MG63 (cell line): ENCODE measurements around the gene ZNHIT2. TPM values are rescaled to one million over a fixed set of nuclear protein-coding genes. Genes with fewer than 3 reads are reported as not detected.
A peak's percentile ranks its signal among the peaks of the same experiment; 100 is the strongest.
"Not testable (repeated sequence)": the region's sequence is repeated elsewhere in the genome, so short reads cannot be mapped to it uniquely, and the experiment has no call there.

Source experiments
- DNase-seq: peaks from one replicate; pipeline ENCODE4 v3.0.0-alpha.2; 2020
- H3K27me3 ChIP-seq: fragments of 250-450 bp; sonication (Bioruptor Pico); 2 replicates; pipeline ENCODE4 v1.5.1; 2020; ENCODE audit warnings: mild to moderate bottlenecking, moderate library complexity
- H3K36me3 ChIP-seq: fragments of 250-450 bp; sonication (Bioruptor Pico); 2 replicates; pipeline ENCODE4 v1.5.1; 2020; ENCODE audit warnings: mild to moderate bottlenecking, moderate library complexity
- H3K4me3 ChIP-seq: fragments of 250-450 bp; sonication (Bioruptor Pico); 2 replicates; pipeline ENCODE4 v1.5.1; 2020; ENCODE audit warnings: mild to moderate bottlenecking, moderate library complexity
- H3K9me3 ChIP-seq: fragments of 250-450 bp; sonication (Bioruptor Pico); 2 replicates; pipeline ENCODE4 v1.5.1; 2020; ENCODE audit warnings: mild to moderate bottlenecking, moderate library complexity
- total RNA-seq: library from RNA; depleted of rRNA; stranded (reverse); fragments of >200 nt; shearing (Covaris generic); gene quantifications from 2 replicates; pipeline ENCODE4 v1.2.3, GENCODE V29; 2014; ENCODE audit warnings: low replicate concordance

The ZNHIT2 gene
- total RNA-seq, 1 experiment from 2014 or later = 12.0 TPM

DNA sequence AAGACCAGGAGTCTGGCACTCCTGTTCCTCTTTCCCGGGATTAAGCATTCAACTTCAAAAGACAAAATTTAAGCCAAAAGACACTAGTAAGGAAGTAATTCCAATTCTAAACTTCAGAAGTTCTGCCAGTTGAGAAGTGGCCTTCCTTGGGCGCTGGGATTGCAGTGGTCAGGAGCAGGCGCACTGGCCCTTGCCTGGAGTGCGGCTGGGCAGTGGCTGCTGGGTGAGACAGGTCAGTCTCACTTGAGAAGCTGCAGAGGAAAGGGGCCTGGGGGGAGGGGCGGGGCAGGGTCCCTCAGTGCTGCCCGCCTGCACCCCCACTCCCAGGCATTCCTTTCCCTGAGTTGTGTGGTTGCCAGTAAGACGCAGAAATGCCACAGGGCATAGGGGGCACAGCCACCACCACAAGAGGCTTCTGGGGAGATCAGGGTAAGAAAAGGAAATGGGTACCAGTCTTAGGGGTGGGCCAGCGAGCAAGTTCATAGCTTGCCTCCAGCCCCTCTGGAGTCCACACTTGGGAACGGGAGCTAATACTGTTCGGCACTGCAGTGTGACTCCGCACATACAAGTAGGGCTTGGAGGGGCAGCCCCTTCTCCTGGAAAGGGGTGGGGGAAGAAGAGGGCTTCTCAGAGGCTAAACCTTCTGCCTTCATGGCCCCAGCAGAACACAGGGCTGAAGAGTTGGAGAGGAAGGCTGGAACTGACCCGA is 10.1 kb upstream of the ZNHIT2 start:
- no peaks in the 10 kb centered on the region for H3K27me3 ChIP-seq
- DNase-seq = no peak
- no peaks in the 10 kb centered on the region for H3K9me3 ChIP-seq
- H3K36me3 ChIP-seq = peaks cover 48% of the 10 kb centered on the region
- no peak overlapping the region for H3K4me3 ChIP-seq

DNA sequence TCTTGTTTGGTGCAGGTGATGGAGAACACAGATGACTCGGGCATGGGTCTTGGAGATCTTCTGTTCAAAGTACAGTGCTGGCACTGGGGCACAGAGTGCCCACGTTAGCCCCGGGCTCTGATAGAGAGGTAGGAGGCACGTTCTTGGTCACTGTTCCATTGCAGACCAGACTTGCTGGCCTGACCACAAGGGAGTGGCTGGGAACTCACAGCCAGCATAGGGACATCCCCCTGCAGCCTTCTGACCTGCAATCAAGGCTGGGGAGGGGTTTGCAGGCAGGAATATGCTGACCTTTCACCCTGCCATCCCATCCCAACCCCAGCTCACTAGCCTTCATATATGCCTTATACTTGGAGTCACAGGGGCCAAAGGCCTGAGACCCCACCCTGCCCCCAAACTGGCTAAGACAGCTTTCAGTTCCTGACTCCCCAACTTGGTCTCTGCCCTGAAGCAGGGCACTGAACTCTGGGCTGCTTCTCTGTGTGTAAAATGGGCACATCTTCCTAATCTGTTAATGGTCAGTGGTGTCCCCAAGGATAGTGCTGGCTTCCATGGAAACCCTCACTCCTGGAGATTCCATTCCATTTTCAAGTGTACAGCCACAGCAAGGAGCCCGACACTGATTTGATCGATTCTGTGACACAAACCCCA is 9.2 kb upstream of the ZNHIT2 start:
- H3K36me3 ChIP-seq = peaks cover 41% of the 10 kb centered on the region
- DNase-seq = no peak
- no peaks in the 10 kb centered on the region for H3K27me3 ChIP-seq
- no peak overlapping the region for H3K4me3 ChIP-seq
- no peaks in the 10 kb centered on the region for H3K9me3 ChIP-seq

DNA sequence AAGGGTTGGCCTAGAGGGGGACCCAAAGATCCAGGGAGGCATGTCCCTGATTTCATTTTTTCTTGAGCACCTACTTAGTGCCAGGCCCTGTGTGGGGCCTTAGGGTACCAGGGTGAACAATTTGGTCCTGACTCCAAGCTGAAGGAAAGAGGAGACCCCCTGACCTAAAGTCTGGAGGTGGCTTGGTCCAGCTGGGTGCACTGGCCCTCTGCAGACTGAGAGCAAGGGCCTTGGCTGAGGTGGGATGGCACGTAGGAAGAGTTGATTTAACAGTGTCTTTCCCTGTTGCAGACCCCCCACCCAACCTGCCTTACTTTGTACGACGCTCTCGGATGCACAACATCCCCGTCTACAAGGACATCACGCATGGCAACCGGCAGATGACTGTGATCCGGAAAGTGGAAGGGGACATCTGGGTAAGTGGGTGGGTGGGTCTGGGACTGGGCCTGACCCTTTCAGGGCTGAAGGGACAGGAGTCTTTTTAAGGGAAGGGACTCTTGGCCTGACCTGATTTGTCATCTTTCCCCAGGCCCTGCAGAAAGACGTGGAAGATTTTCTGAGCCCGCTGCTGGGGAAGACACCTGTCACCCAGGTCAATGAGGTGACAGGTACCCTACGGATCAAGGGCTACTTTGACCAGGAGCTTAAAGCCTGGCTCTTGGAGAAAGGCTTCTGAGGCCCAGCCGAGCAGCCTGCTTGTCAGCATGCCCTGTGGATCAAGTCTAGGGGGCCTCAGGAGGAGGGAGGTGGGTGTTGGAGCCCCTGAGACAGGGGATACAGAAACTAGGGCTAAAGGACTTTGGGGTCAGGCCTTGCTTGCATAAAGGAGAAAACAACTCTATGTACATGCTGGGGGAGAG is 7.9 kb upstream of the ZNHIT2 start:
- Histone ChIP-seq H3K36me3 (peaks cover 47% of the 10 kb centered on the region), H3K9me3 (no peaks in the 10 kb centered on the region)
- DNase-seq = no peak

DNA sequence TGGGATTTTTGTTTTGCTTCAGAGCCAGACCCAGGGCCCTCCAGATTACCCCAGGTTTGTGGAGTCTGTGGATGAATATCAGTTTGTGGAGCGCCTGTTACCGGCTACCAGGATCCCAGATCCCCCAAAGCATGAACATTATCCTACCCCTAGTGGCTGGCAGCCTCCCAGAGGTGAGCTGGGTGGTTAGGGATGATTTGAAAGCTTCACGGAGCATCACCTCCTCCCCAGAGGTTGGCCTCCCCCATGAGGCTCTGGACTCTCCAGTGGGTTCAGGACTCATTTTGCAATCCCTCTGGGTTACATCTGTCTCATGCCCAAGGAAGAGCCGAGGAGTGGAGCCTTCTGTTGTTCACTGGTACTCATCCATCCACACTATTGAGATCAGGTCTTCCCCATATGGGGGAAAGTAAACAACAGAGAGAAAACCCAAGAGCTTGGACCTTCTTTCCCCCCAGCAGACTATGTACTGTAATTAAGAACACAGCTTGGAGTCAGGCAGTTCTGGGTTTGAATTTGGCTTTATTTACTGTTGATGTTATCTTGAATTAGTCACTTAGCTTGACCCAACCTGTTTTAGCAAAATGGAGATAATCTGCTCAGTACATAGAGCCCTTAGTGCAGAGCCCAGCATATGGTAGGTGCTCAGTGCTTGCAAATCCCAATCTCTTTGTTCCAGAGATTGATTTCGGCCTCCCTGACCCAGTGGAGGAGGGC is 7.1 kb upstream of the ZNHIT2 start:
- H3K36me3 ChIP-seq = peaks cover 52% of the 10 kb centered on the region
- H3K27me3 ChIP-seq = no peaks in the 10 kb centered on the region
- H3K4me3 ChIP-seq = no peak overlapping the region
- no peak for DNase-seq
- H3K9me3 ChIP-seq = no peaks in the 10 kb centered on the region

More for the DNA sequence above, 7.9 kb upstream of the ZNHIT2 start:
- H3K4me3 ChIP-seq = no peak overlapping the region
- H3K27me3 ChIP-seq = no peaks in the 10 kb centered on the region

DNA sequence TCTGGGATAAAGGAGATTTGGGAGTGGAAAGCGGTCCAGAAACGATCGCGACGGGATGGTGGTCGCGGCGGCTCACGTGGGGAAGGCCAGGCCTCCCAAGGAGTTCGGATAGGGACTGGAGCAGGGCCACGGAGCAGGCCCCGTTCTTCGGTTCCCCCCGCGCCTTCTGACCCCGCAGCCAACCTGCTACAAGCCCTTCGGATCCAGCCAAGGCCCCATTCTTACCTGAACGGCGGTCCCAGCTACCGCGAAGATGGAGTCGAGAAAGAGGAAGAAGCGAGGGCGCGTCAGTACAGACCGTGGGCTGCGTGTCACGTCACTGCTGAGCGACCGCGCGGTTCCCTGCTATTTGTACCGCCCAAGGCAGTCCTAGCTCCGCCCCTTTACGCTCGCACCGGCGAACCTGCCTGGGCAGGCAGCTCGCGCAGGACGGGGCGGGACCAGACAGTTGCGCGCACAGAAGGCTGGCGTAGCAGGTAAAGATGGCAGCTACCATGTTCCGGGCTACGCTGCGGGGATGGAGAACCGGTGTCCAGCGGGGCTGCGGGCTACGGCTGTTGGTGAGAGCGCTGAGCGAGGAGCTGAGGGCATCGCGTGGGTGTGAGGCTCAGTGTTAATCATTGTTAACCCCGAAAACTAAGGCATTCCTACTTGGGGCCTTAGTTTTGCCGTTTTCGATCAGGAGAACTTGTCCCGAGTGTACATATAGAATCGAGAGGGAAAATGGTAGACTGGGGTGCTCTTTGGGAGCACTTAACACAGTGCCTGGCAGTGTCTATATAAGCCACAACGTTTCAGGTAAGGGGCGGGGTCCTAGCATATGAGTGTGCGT is 4.6 kb upstream of the ZNHIT2 start, which contains the start of the genes FAU and MRPL49:
Gene FAU, minus strand, starts transcription at position 270 of the 832 bp plus-strand sequence. CDS start 321 bp downstream, outside the sequence.
Gene MRPL49, plus strand, starts transcription at position 457 of the 832 bp plus-strand sequence. Its CDS starts 26 bp downstream, at position 483.
- Histone ChIP-seq H3K36me3 (peaks cover 59% of the 10 kb centered on the region), H3K9me3 (no peaks in the 10 kb centered on the region), H3K27me3 (no peaks in the 10 kb centered on the region), H3K4me3 (peak within 1 kb of the TSS; percentile 99)
- peak; percentile 97 for DNase-seq

DNA sequence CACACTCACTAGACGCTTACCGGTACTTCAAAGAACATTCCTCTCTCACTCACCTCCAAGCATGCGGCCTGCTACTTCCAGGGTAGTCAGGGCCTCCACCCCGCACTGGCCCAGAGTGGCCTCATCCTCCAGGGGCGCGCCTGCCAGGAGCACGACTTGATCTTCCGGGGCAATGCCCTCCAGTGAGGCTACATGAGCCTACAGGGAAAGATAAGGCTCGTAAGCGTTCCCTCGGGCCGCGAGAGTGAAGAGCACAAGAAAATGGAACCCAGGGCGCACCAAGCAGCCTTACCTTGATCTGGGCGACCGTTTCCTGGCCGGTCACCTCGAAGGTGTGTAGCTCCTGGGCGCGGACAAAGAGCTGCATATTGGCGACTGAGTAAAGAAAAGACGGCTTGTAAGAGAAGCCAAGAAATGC is 4.0 kb upstream of the ZNHIT2 start:
- Histone ChIP-seq H3K4me3 (peak overlapping the region; percentile 99), H3K36me3 (peaks cover 61% of the 10 kb centered on the region), H3K9me3 (no peaks in the 10 kb centered on the region), H3K27me3 (no peaks in the 10 kb centered on the region)
- no peak for DNase-seq

DNA sequence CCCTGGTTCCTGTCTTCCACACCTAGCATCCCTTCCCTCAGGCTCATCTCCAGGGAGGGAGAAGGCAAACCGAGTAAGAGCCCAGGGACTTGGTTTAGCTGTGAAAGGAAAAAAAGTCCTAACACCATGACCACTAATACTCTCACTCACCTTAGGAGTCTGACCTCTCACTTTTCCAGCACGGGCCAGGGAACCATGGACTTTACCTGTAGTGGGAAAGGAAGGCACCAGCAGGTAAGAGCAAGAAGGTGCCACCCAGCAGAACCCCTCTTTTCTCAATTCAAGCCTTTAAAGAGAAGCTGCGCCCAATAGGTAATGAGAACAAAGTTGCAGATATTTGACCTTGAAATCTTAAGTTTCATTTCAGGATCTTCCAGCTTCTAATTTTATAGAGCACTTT is 3.3 kb upstream of the ZNHIT2 start:
- DNase-seq = no peak
- Histone ChIP-seq H3K4me3 (peak overlapping the region; percentile 99), H3K36me3 (peaks cover 67% of the 10 kb centered on the region), H3K27me3 (no peaks in the 10 kb centered on the region), H3K9me3 (no peaks in the 10 kb centered on the region)

DNA sequence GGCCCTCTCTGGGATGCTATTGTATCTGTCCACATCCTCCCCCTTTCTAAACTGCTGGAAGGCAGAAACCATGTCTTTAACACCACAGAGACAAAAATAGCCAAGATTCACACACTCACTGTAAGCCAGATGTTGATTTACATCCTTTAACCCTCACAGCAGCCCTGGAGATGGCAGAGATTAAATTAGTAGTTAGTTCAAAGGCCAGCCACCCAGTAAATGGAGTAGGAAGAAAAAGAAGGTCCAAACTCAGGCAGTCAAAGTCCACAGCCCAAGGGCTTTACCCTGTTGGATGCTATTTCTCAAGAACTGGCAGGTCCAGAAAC is 2.1 kb upstream of the ZNHIT2 start:
- Histone ChIP-seq H3K4me3 (no peak overlapping the region), H3K9me3 (no peaks in the 10 kb centered on the region), H3K27me3 (no peaks in the 10 kb centered on the region), H3K36me3 (peaks cover 70% of the 10 kb centered on the region)
- no peak for DNase-seq

DNA sequence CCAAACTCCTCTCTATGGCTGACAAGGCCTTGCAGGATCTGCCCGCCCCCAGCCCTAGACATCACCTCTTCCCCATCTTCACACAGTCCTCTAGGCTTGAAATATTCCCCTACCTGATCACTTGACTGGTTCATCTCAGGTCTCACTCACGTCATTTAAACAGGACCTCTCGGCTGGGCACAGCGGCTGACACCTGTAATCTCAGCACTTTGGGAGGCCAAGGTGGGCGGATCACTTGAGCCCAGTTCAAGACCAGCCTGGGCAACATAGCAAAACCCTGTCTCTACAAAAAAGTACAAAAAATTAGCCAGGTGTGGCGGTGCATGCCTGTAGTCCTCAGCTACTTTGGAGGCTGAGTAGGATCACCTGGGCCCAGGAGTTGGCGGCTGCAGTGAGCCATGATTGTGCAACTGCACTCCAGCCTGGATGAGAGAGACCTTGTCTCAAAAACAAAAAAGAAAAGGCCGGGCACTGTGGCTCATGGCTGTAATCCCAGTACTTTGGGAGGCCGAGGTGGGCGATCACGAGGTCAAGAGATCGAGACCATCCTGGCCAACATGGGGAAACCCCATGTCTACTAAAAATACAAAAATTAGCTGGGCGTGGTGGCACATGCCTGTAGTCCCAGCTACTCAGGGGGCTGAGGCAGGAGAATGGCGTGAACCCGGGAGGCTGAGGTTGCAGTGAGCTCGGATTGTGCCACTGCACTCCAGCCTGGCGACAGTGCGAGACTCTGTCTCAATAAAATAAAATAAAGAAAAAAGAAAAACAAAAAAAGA is 1.6 kb upstream of the ZNHIT2 start:
- H3K36me3 ChIP-seq = peaks cover 65% of the 10 kb centered on the region
- not testable (repeated sequence) for H3K4me3 ChIP-seq, DNase-seq, H3K27me3 ChIP-seq, H3K9me3 ChIP-seq

DNA sequence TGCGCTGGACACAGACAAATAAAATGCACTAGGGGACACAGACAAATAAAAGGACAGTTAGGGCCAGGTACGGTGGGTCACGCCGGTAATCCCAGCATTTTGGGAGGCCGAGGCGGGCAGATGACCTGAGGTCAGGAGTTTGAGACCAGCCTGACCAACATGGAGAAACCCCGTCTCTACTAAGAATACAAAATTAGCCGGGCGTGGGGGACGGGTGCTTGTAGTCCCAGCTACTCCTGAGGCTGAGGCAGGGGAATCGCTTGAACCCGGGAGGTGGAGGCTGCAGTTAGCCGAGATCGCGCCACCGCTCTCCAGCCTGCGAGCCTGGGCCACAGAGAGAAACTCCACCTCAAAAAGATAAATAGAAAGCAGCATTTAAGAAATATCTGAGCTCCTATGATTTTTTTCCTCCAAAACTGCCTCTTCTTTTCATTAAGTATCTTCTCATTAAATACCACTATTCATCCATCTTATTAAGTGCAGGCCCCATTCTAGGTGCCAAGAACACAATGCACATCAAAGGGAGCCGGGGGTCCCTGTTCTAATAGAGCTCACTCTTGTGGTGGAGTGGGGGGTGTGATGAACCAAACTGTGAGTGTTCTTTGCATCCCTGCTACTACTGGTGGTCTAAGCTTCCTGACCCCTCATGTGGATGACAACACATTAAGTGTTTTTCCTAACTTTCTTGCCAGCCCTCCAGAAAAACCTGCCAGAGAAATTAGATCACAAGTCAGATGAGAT is 766 bp upstream of the ZNHIT2 start:
- Histone ChIP-seq H3K36me3 (peaks cover 60% of the 10 kb centered on the region), H3K9me3 (no peaks in the 10 kb centered on the region), H3K27me3 (no peaks in the 10 kb centered on the region), H3K4me3 (no peak overlapping the region; the same call in 1 of the 2 replicates)
- no peak for DNase-seq

DNA sequence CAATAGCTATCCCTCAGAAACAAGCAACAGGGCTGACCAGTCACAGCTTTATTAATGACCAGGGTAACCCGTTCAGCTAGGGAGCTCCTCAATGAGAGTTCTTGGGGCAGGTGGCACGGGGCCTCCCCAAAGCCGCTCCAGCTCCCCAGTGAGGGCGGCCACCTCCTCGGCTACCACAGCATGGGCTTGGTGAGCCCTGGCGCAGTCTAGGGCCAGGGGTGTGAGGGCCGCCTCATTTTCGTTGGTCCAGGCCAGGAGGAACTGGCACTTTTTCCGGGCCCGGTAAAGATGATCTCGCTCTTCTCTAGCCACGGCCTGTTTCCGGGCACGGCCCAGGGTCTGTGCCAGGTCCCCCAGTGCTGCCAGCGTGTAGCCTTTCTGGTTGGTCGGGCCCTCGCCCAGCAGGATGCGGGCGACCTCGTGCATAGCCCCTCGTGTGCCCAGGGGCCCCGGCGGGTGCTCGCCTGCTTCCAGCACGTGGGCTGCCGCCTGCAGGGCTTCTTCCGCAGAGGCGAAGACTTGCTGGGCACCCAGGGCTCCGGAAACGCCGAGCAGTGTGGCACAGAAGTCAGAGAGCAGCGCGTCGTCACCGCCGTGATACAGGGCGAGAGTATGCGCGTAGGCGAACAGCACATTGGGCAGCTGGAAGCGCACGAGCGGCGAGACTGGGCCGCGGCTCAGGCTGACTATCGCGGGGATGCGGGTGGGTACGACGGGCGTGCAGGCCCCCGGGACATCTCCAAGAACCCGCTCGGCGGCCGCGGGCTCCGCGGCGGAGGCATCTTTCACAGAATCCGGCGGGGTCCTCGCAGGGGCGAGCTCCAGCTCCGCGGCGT is 913 bp downstream of the ZNHIT2 start:
- Histone ChIP-seq H3K36me3 (peaks cover 53% of the 10 kb centered on the region), H3K4me3 (peak overlapping the region; percentile 68)
- DNase-seq = peak; percentile 62

DNA sequence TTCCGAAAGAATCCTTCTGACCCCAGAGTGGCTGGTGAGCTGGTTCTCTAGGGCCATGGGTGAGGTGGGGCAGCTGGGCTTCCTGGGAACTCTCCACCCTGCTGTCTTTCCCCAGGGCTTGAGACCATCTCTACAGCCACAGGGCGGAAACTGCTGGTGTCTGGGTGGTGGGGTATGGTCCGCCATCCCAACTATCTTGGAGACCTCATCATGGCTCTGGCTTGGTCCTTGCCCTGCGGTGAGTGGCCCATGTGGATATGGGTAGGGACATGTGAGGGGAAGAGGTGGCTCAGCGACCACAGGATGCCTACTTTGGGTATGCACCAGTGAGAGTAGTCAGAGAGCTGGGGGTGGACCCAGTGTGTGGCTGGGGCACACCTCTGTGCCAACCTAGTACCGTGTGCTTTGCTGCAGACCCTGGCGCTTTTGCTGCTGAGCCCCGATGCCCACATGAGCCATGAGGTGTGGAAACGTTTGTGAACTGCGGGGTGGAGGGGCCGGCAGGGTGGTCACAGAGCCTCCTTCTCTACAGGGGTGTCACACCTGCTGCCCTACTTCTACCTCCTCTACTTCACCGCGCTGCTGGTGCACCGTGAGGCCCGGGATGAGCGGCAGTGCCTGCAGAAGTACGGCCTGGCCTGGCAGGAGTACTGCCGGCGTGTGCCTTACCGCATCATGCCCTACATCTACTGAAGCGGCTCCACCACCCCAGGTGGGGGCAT is 2.0 kb downstream of the ZNHIT2 start:
- no peak for DNase-seq
- H3K4me3 ChIP-seq = no peak overlapping the region
- no peaks in the 10 kb centered on the region for H3K27me3 ChIP-seq
- peaks cover 50% of the 10 kb centered on the region for H3K36me3 ChIP-seq
- no peaks in the 10 kb centered on the region for H3K9me3 ChIP-seq

More for the DNA sequence above, 913 bp downstream of the ZNHIT2 start:
- Histone ChIP-seq H3K9me3 (no peaks in the 10 kb centered on the region), H3K27me3 (no peaks in the 10 kb centered on the region)

DNA sequence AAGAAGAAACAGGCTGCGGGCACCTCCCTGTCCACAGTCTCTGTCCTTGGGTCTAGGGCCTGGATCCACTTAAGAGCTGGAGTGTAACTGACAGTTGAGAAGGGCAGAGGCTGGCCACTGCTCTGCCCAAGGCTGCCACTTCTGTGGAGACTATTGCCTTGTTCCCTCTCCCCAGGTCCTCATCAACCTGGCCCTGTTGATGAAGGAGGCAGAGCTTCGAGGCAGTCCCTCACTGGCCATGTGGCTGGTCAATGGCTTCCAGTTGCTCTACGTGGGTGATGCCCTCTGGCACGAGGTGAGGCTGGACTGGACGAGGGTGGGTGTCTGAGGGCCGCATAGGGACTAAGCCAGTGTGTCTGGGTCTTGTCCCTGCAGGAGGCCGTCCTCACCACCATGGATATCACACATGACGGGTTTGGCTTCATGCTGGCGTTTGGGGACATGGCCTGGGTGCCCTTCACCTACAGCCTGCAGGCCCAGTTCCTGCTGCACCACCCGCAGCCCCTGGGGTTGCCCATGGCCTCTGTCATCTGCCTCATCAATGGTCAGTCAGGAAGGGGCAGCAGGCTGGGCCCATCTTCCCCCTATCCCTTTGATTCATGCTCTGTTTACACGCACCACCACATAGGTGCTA is 2.8 kb downstream of the ZNHIT2 start:
- peaks cover 42% of the 10 kb centered on the region for H3K36me3 ChIP-seq

More for the DNA sequence above, 2.8 kb downstream of the ZNHIT2 start:
- Histone ChIP-seq H3K4me3 (no peak overlapping the region), H3K27me3 (no peaks in the 10 kb centered on the region), H3K9me3 (no peaks in the 10 kb centered on the region)
- DNase-seq = no peak
